ENCODE measurements around the gene BACH2. TPM values are rescaled to one million over a fixed set of nuclear protein-coding genes. Genes with fewer than 3 reads are reported as not detected.

BACH2 gene
- total and polyA plus RNA-seq, 4 donors: 0.78 to 17.4 (median 3.2) TPM

DNA sequence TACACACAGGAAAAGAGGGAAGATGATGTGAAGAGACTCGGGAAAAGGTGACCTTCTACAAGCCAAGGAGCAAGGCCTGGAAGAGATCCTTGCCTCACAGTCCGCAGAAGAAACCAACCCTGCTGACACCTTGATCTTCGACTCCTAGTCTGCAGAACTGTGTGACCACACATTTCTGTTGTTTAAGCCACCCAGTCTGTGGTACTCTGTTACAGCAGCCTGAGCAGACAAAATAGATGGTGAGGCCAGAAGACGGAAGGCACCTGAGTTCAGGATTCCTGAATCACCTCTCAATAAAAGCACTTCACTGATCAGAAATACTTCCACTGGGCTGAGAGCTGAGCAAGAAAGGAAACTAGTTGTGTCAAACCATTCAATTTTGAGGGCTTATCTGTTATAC, 103.3 kb downstream of the BACH2 start:
- WGBS, 2 donors: 91 to 97% methylated on average over 4 of the region's 4 CpGs

GRCh38 chr6:90192857-90193256, 103.8 kb downstream of the BACH2 start:
- DNase-seq (no peak), ATAC-seq (ENCODE audit: insufficient read depth, low FRiP score) (no peak)
- no peaks in the 10 kb centered on the region for H3K9me3 ChIP-seq (ENCODE audit: control insufficient read depth in 4 of 4, insufficient read depth in 3 of 4, low read length in 3 of 4)
- H3K36me3 ChIP-seq (ENCODE audit: control insufficient read depth in 4 of 4, insufficient read depth in 4 of 4, low read length in 4 of 4): peaks cover 0 to 6% (median 2%) of the 10 kb centered on the region in 4 donors
- no peak overlapping the region for H3K27ac ChIP-seq (ENCODE audit: low read depth in 1 of 2, low read length in 1 of 2)
- H3K4me1 ChIP-seq (ENCODE audit: control insufficient read depth in 5 of 5, insufficient read depth in 5 of 5, low read length in 5 of 5): peaks cover 3 to 9% (median 4%) of the 10 kb centered on the region in 5 donors
- 84 to 94% methylated on average over 3 of the region's 3 CpGs for WGBS, 2 donors
- no peak overlapping the region for H3K9ac ChIP-seq (ENCODE audit: insufficient read depth in 1 of 2, low read length in 2 of 2)
- TF ChIP-seq CTCF (IDR thresholded peaks at IDR 0.05; ENCODE audit: control extremely low read depth, extremely low read depth): no peak
- no peak overlapping the region for H3K4me3 ChIP-seq
- no peaks in the 10 kb centered on the region for H3K27me3 ChIP-seq (ENCODE audit: control insufficient read depth in 3 of 3, insufficient read depth in 3 of 3, low read length in 2 of 3)

More for the DNA sequence above, 103.3 kb downstream of the BACH2 start:
- Histone ChIP-seq H3K4me1 (ENCODE audit: control insufficient read depth in 5 of 5, insufficient read depth in 5 of 5, low read length in 5 of 5) (peaks cover 2 to 8% (median 4%) of the 10 kb centered on the region in 5 donors), H3K9ac (ENCODE audit: insufficient read depth in 1 of 2, low read length in 2 of 2) (no peak overlapping the region), H3K27me3 (ENCODE audit: control insufficient read depth in 3 of 3, insufficient read depth in 3 of 3, low read length in 2 of 3) (no peaks in the 10 kb centered on the region), H3K27ac (ENCODE audit: low read depth in 1 of 2, low read length in 1 of 2) (no peak overlapping the region), H3K9me3 (ENCODE audit: control insufficient read depth in 4 of 4, insufficient read depth in 3 of 4, low read length in 3 of 4) (no peaks in the 10 kb centered on the region), H3K36me3 (ENCODE audit: control insufficient read depth in 4 of 4, insufficient read depth in 4 of 4, low read length in 4 of 4) (peaks cover 0 to 8% (median 3%) of the 10 kb centered on the region in 4 donors), H3K4me3 (no peak overlapping the region)
- DNase-seq (no peak), ATAC-seq (ENCODE audit: insufficient read depth, low FRiP score) (no peak)
- TF ChIP-seq CTCF (IDR thresholded peaks at IDR 0.05; ENCODE audit: control extremely low read depth, extremely low read depth): no peak

DNA sequence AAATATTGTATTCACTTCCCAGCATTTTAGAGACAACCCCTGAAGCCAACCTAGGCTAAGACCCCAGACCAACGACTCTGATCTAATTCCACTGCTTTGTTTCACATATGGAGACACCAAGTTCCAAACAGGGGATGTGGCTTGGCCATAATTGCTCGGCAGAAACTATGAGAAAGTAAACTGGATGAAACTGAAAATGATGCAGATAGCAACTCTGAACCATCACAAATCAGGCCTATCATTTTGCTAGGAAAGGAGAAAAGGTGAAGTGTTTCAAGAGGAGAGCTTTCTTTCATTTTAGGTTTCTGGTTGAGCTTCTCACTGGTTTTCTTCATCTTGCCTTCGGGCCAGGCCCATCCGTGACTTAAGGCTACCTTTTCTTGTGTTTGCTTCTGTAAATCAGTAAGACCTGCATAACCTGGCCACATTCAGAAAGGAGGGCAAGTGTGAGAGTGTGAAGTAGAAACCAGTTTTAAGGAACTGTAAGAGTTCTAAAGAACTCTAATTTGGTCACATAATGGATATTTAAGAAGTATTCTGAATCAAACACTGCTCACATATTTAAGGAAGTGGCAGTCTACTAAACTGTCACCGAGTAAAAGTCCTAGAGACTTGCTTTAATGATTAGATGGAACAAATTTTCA, 105.8 kb downstream of the BACH2 start:
- Histone ChIP-seq H3K9me3 (ENCODE audit: control insufficient read depth in 4 of 4, insufficient read depth in 3 of 4, low read length in 3 of 4) (no peaks in the 10 kb centered on the region), H3K27ac (ENCODE audit: low read depth in 1 of 2, low read length in 1 of 2) (no peak overlapping the region), H3K36me3 (ENCODE audit: control insufficient read depth in 4 of 4, insufficient read depth in 4 of 4, low read length in 4 of 4) (peaks cover 0 to 4% (median 0%) of the 10 kb centered on the region in 4 donors), H3K9ac (ENCODE audit: insufficient read depth in 1 of 2, low read length in 2 of 2) (no peak overlapping the region), H3K4me3 (no peak overlapping the region), H3K27me3 (ENCODE audit: control insufficient read depth in 3 of 3, insufficient read depth in 3 of 3, low read length in 2 of 3) (no peaks in the 10 kb centered on the region), H3K4me1 (ENCODE audit: control insufficient read depth in 5 of 5, insufficient read depth in 5 of 5, low read length in 5 of 5) (peaks cover 4 to 25% (median 9%) of the 10 kb centered on the region in 5 donors)
- WGBS, 2 donors: 68 to 74% methylated on average over 5 of the region's 5 CpGs
- DNase-seq (no peak), ATAC-seq (ENCODE audit: insufficient read depth, low FRiP score) (no peak)
- no peak for TF ChIP-seq CTCF (IDR thresholded peaks at IDR 0.05; ENCODE audit: control extremely low read depth, extremely low read depth)
